NCI-H526 treated with DMSO at 0.1 percent for 48 hours (cell line): ENCODE data around the gene TPD52L2.
"Not testable (repeated sequence)": the region's sequence is repeated elsewhere in the genome, so short reads cannot be mapped to it uniquely, and the experiment has no call there.

Experiments used
- DNase-seq: peaks from one replicate; lab custom pipeline; 2025; lab: John Stamatoyannopoulos, UW

TPD52L2 gene

DNA sequence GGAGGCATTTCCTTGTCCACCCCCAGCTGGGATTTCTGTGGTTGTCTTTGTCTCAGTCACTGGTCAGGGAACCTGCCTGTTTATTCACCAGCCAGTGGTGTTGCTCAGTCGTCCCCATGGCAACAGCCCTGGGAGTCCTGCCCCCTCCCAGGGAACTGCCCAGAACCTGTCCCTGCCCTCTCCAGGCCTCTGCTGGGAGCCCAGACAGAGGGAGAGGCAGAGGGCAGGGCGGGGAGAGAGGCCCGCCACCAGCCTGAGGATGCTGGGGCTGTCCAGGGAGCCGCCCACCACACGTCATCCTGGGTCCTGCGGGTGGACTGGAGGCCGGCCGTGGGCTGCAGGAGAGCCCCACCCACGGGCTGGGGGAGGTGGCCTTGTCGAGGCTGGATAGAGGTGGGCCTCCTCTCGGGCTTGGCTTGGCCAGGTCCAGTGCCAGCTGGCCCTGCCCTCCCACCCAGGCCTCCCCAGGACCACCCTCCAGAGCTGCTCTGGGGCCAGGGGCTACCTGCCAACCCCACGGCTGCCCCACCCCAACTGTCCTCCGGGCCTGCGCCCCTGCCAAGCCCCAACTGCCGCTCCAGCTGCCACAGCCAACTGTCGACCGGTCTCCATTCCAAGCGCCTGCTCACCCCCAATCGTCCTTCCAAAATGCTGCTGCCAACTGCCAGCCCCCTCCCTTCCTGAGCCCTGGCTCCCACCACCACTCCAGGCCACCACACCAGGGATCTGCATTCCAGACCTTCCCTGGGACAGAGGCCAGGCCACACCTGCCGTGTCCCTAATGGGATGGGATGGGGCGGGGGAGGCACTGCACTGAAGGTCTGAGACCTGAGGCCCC, 29.8 kb upstream of the TPD52L2 start:
- peak; percentile 37 for DNase-seq

DNA sequence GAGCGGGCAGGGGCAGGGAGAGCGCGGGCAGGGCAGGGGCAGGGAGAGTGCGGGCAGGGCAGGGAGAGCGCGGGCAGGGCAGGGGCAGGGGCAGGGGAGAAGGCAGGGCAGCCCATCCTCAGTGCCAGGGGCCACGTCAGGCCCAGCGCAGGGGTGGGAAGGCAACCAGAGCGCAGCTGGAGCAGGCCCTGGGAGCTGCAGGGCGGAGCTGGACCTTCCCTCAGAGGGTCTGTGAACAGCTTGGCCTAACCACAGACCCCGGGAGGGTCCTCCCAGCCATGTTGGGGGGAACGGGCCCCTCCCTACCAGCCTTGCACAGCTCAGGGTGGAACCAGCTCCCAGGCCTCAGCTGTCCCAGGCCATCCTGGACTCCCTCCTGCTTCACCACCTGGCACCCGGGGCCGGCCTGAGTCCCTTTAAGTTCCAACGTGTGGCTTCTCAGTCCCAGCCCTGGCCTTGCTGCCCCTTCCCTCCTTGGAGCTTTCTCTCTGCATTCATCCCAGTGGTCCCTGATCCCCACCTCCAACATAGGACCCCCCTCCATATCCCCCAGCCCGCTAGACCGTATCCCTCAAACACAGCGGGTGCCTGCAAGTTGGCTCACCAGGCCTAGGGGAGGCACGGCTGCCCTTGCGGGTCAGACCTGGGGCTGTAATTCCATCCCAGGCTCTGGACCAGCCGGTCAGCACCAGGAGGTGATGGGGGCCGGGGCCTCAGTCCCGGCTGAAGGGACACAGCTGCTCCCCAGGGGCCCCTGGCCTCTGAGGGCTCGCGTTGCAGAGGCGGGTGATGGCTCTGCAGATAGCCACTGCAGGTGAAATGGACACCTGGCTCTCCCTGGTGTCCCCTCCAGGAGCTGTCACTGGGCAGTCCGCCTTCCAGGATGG, 28.4 kb upstream of the TPD52L2 start:
- DNase-seq = no peak

DNA sequence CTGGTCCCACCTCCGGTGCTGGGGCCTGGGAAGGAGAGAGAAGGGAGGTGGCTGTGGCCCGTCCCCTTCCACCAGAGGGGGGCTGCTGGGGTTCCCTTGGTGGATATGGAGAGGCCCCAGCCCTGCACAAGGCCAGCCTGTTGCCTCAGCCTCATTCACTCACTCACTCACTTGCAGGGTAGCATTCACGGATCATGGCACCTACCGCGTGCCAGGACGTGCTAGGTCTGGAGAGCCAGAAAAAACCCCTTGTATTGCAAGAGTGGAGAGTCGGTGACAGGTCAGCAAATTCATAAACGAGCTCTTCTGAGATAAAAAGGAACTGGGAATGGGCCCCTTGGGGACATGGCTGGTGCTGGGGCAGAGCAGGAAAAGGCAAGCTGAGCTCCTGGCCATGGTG, 27.6 kb upstream of the TPD52L2 start:
- DNase-seq = no peak

DNA sequence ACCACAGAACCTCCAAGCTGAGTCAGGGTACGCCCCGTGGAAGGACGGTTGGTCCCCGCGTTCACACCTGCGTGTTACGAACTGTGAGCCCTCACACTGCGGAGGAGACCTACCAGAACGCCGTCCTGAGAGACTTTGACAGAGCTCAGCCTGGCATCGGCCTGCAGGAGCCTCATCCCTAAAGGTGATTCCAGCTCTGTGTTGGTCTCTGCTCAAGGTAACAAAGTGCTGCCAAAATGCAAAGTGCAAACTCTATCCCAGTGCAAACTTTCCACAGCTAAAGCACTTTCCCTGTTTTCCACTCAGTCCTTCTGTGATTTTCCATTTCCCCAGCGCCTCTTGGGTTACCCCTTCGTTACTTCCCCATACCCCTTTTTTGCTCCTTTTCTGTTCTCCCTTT, 25.4 kb upstream of the TPD52L2 start:
- DNase-seq = no peak

DNA sequence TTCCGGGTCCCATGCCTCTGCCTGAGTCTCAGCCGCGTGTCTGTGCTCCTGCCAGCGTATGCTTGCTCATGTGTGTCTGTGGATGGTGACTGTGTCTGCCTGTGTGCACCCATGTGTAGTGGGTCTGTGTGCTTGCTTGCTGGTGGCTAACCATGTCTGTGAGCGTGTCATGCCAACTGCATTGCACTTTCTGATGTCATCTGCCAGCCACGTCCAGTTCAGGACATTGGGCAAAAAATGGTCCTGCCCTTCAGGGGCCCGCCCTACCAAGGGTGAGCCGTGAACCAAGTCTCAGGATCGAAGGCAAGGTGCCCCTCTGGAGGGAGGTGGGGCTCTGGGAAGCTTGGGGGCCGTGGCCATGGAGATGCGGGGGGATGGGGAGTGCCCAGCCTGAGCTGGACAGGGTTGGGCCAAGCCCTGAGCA, 24.7 kb upstream of the TPD52L2 start:
- no peak for DNase-seq

DNA sequence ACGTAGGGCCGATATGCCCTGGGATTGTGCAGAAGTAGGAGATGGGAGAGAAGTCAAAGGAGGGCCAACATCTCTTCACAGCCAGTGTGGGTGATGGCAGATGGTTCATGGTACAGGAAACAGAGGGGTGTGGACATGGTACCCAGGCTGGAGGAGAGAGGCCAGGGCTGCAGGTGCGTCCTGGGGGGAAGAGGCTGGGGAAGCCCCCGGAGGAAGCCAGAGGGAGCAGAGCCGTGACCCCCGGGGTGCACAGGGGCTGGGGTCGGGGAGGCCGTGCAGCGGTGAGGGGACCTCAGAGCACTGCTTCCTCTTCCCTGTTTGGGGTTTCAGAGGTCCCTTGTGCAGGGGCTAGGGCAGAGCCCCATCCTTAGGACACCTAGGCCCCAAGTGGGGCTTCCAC, 22.8 kb upstream of the TPD52L2 start:
- DNase-seq = no peak

DNA sequence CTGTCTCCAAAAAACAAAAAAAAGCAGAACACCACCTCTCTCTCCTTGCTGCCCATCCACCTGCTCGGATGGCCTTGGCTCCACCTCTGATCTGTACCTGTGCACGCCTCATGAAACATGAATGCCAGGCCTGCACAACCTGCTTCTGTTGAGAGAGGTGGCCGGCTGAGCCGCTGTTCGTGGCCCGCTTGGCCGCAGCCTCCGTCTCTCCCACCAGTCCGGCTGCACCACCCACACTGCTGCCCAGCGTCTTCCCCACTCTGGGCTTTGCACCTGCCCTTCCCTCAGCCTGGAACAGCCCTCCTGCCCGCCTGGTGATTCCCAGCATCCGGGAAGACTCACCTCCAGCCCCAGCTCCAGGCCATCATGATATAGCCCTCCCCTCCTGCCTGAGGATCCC, 21.8 kb upstream of the TPD52L2 start:
- no peak for DNase-seq

DNA sequence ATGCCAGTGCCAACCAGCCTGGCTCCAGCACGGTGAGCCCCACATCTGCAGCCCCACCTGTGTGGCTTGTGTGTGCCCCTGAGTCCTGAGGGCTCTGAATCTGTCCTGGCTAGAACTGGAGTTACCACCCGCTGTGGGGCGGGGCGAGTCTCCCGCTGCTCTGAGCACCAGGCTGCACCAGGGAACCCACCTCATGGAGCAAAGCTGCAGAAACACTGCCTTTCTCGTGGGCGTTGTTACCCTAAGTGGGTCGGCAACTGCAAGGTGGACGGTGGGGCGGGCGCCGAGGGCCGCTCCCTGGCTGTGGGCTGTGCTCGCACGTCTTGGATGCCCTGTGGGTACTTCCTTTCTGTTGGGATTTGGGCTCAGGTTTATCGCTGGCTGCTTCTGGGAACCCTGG, 21.3 kb upstream of the TPD52L2 start:
- no peak for DNase-seq

DNA sequence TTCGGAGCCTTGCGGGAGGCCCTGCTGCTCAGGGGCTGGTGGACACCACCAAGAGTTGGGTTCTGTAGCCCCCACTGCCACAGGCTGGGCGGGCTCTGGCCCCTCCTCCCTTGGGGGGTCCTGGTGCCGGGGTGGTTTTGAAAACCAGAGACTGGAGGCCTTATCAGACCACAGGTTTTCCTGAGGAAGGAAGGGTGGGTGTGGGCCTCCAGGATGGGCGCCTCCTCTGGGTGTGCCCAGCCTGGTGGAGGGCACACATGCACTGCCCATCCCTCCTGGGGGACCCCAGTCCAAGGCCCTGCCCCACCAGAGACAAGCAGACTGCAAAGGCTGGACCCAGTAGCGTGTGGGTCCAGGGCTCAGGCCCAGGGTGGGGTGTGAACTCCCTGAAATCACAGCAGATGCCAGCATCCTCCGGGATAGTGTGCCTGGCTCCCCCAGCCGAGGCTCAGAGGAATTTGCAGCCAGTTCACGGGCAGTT, 20.5 kb upstream of the TPD52L2 start:
- DNase-seq = no peak

DNA sequence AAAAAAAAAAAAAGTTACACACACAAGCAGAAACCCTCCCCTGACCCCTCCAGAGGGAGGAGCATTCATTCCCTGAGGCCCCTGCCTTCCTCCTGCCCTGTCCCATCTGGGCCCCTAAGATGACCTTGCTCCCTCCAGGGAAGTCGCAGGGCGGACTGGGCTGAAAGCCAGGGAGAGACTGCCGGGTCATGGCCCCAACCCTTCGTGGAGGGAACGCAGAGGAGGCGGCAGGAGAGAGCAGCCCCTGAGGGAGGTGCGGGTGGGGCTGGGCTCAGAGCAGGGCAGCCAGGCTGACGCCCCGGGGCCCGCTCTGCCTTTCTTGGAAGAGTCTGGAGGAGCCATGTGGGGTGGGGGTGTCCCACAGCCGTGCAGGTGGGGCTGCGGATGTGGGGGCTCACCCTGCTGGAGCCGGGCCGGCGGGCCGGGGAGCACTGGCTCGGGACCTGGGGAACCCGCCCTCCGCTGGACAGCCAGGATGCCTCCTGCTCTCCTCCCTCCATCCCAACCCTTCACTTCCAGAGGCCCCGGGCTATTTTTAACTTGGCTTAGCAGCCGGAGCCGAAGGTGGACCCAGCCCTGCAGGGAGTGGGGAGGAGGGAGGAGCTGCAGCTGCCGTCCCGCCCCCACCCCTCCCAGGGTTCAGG, 18.8 kb upstream of the TPD52L2 start:
- DNase-seq = no peak

GRCh38 chr20:63846888-63847236, 18.2 kb upstream of the TPD52L2 start:
- no peak for DNase-seq

- DNase-seq = no peak
Observed at GRCh38 chr20:63847237-63848002, 17.6 kb upstream of the TPD52L2 start.

DNA sequence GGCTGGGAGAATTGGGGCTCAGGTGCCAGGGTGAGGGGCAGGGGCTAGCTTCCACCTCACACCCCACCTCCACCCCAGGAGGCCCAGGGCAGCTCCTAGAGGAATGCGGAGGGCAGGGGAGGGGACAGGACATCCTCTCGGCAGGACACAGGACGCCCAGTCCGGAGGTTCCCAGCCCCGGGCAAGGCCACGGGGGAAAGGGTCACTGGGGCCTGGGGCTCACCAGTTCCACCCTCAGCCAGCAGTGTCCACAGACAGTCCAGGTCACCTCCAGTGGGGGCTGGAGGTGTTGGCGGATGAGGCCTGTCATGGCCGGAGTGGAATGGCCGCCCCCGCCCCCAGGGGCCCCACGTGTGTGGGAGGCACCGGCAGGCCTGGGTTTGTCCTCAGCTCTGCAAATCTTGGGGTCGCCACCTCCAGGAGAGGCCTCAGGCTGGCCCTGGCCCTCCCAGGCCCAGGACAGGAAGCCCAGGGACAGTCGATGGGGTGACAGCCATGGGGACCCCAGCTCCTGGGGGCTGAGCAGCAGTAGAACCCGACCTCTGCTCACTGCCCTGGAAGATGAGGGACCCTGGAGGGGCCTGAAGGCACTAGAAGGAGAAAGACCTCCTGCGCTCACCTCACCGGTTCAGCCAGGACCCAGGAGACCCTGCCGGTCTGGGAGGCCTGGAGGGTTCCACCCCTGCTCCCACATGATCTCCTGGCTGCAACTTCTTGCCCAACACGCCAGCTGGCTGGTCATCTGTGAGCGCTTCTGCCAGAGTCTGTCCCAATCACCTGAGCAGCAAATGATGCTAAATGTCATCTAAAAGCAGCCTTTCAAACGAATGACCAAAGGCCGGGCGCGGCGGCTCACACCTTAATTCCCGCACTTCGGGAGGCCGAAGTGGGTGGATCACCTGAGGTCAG, 16.8 kb upstream of the TPD52L2 start:
- DNase-seq = no peak

DNA sequence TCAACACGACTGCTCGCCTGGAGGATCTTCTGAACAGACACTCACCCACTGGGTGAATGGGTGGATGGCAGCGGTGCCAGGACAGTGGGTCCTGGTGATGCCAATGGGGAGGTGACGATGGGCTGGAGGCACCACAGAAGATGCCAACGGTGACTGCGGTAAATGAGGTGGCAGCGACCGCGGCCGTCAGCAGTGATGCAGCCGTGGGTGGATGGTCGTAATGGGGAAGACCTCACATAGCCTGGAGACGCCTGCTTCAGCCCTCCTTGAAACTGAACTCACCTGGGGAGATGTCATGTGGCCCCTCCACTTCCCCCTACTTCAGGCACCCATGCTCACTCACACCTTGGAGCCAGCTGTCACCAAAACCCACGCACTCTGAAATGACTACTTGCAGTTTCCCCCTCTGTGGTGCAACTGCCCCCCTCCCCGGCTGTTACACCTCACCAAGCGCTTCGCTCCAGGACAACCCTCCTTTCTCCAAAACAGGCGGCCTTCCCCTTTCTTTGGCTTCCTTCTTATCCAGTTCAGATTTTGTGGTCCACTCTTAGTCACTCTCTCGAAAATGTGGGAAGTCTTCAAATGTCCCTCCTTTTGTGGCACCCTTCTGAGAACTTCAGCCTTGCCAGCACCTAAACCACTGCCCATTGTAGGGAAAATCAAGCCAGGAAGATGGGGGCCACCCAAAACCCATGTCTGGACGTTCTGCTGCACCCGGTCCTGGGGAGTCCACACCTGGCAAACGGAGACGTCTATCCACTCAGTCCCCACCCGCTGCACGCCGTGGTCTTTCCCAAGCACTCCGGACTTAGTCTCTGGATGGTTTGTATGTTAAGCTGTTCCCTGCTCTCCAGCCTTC, 14.2 kb upstream of the TPD52L2 start:
- DNase-seq = no peak

DNA sequence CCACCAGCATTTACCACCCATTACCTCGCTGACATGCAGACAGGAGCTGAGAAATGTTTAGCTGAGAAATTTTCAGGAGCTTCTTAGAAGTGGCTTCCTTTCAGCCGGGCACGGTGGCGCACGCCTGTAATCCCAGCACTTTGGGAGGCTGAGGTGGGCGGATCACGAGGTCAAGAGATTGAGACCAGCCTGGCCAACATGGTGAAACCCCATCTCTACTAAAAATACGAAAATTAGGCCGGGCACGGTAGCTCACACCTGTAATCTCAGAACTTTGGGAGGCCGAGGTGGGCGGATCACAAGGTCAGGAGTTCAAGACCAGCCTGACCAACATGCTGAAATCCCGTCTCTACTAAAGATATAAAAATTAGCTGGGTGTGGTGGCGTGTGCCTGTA, 13.5 kb upstream of the TPD52L2 start:
- DNase-seq = not testable (repeated sequence)

DNA sequence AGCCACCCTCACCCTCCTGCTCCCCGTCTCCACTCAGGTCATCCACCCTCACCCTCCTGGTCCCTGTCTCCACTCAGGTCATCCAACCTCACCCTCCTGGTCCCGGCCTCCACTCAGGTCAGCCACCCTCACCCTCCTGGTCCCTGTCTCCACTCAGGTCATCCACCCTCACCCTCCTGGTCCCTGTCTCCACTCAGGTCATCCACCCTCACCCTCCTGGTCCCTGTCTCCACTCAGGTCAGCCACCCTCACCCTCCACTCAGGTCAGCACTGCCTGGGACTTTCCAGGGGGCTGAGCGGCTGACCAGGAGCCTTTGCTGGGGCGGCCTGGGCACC, 11.4 kb upstream of the TPD52L2 start:
- not testable (repeated sequence) for DNase-seq

DNA sequence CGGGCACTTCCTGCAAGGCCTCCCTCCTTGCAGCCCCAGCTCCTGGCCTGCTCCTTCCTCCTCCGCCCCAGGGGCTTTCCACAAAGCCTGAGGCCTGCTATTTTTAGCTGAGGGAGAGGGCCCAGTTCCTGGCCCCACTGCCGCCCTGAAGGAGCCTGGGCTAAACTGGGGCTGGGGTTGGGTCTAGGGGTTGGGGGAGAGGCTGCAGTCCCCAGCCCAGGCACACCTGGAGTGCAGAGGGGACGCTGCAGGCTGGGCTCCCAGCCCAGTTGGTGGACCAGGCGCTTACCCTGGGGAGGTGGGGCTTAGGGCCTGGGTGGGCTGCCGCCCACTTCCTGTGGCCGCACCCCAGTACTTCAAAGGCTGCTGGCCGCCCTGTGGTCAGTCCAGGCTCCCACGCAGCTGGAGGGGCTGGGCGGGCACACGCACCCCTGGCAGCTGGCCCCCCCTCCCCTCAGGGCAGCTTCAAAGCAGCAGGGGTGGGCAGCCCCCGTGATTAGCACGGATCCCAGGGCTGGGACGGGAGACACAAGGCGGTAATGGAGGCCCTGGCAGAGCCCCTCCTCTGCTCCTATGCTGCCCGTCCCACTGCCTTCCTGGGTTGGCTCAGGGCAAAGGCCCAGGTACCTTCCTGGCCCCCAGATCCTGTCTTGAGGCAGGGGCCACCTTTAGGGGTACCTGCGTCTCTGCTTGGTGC, 10.9 kb upstream of the TPD52L2 start:
- no peak for DNase-seq

DNA sequence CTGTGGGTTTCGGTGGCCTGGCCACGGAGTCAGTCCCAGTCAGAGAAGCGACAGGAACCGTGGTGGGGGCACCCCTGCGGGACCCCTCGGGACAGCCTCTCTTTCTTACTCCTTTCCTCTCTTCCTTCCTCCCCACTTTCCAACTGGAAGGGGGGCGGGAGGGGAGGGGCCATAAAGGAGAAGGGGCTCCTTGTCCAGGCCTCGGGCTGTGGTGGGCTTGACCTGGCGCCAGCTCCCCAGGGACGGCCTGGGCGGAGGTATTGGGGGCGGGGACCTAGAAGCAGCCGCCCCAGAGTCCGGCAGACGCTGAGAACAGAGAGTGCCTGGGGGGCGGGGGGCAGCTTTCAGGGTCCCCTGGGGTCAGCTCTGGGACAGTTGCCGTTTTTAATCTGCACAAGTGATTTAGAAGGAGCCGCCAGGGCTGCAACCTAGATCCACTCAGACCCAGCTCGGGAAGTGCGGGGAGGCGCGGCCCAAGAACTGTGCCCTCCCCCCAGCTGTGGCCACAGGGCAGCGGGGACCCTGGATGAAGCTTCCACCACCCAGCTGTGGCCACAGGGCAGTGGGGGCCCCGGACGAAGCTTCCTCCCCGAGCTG, 10.2 kb upstream of the TPD52L2 start:
- DNase-seq = no peak
